WTC11 (cell line): Measurements from ENCODE around the gene PHLDB2.

ENCODE experiments used
- E2F1 ChIP-seq: sonication (generic); formaldehyde crosslinking; IDR thresholded peaks from 2 replicates; pipeline ENCODE4 v1.8.0; 2022; ENCODE audit warnings: mild to moderate bottlenecking, missing genetic modification reagents
- NFE2L1 ChIP-seq: sonication (generic); formaldehyde crosslinking; IDR thresholded peaks from 2 replicates; pipeline ENCODE4 v1.8.1; 2023; ENCODE audit warnings: missing genetic modification reagents

GRCh38 chr3:111948786-111949185, 89.7 kb downstream of the PHLDB2 start:
- no peak for TF ChIP-seq E2F1
- no peak for TF ChIP-seq NFE2L1 (CRISPR knock-in tag)
